AG10803 (cell line): Measurements from ENCODE around the gene INTS14.

ENCODE experiments used
- DNase-seq: peaks from one replicate; pipeline ENCODE4 v3.0.0; 2010; ENCODE audit warnings: low read depth
- H3K4me3 ChIP-seq: 2 replicates; pipeline ENCODE4 v1.5.1; 2011; ENCODE audit warnings: mild to moderate bottlenecking, low read length, control low read depth
- TF ChIP-seq, protein P1 (sequence below): conservative IDR thresholded peaks from 2 replicates; pipeline ENCODE4 v1.5.1; 2011; ENCODE audit warnings: mild to moderate bottlenecking, low read length, control low read depth, inconsistent platforms

The INTS14 gene

DNA sequence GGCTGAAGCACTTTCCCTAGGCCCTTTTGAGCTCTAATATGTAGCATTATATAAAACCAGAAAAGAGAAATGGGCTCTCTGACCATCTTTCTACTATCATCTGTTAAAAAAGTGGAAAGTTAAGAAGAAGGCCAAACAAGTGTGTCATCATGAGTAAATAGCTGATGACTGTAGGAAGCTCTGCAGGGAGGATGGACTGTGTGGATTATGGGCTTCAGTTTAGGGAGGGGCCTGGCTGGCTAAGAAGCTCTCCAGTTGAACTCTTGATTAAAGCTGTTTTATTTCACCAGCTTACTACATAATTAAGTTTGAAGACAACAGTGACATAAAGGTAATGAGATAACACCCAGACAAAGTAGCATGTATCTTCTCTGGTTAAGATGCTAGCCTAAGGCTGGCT lies 30.6 kb downstream of the INTS14 start:
- no peak overlapping the region for H3K4me3 ChIP-seq
- TF ChIP-seq, protein P1, sequence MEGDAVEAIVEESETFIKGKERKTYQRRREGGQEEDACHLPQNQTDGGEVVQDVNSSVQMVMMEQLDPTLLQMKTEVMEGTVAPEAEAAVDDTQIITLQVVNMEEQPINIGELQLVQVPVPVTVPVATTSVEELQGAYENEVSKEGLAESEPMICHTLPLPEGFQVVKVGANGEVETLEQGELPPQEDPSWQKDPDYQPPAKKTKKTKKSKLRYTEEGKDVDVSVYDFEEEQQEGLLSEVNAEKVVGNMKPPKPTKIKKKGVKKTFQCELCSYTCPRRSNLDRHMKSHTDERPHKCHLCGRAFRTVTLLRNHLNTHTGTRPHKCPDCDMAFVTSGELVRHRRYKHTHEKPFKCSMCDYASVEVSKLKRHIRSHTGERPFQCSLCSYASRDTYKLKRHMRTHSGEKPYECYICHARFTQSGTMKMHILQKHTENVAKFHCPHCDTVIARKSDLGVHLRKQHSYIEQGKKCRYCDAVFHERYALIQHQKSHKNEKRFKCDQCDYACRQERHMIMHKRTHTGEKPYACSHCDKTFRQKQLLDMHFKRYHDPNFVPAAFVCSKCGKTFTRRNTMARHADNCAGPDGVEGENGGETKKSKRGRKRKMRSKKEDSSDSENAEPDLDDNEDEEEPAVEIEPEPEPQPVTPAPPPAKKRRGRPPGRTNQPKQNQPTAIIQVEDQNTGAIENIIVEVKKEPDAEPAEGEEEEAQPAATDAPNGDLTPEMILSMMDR, result no peak
- peak; percentile 67 for DNase-seq

DNA sequence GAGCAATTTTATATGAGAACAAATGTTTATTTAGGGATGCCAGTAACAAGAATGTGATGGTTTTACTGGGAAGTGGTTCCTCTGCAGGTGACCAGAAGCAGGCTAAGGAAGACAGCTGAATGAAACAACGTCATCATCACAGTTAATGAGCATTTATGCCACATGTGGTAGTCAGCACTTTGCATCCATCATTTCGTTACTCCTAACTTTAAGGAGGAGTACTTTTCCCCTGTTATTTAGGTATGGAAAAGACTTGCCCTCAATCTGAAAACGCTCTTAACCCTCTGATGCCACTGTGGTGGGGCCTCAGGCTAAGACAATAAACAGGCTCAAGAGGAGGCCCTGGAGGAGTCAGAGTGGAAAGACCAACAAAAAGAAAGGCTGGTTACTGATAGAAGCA lies 31.2 kb downstream of the INTS14 start:
- no peak for DNase-seq
- TF ChIP-seq, protein P1, result no peak
- no peak overlapping the region for H3K4me3 ChIP-seq

DNA sequence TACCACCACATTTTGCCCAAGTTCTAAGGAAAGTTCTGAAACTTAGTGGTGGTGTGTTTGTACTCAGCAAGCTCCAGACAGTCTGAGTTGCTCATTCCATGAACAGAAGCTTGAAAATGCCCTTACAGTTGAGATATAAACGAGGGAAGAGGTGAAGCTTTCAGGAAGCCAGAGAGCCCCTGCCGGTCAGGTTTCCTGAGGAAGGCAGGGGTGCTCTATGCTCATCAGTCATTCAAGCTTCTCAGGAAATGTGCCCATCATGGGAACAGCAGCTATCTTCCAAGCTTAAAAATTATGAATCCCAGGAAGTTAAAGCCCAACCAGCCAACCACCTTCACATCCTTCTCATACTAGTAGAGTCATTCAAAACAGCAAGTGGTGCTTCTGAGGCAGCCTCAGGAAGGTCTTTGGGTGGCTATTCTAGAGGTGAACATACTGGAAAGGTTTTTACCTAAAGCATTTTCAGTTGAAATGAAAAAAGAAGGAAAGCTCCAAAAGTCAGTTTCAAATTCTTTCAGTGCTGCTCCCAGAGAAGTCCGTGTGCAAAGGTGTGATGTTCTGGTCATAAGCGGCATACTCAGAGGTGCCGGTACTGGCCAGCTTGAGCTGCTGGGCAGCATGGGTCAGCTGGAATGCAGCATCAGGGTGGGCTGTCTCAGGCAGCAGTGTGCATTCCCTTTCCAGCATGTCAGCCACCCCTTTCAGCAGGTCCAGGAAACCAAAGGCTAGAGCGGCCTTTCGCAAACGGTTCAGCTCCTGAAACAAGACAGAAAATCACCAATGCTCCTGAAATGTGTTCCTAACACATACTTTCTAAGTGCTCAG lies 31.8 kb downstream of the INTS14 start:
- H3K4me3 ChIP-seq, result no peak overlapping the region
- TF ChIP-seq, protein P1, result no peak
- no peak for DNase-seq

DNA sequence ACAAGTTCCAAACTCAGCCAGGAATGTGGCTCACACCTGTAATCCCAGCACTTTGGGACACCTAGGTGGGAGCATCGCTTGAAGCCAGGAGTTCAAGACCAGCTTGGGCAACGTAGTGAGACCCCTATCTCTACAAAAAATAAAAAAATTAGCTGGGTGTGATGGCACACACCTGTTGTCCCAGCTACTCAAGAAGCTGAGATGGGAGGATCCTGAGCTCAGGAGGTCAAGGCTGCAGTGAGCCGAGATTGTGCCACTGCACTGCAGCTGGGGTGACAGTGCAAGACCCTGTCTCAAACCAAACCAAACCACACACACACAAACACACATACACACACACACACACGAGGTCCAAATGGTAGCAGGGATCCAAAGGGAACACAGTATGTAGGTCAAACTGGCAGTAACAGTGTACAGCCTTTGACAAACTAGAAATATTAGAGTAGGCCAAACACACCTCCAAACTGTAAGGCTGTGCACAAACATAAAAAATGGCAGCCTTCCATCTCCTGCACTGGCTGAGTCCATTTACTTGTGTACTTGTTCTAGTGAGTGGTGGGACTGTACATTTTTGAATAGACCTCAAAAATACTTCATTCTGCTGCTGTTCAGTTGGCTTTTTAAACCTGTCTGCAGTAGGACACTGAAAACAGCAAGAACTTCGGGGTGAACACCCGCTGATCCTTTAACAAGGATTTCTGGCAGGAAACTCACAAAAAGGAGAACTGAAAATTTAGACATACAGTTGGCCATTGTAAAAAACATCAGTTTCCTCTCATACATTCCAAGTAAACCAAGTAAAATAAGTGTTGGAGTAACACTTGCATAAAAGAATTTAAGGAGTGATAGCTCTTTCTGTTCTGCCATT lies 33.6 kb downstream of the INTS14 start:
- peak; percentile 16 for DNase-seq
- TF ChIP-seq, protein P1, result no peak
- no peak overlapping the region for H3K4me3 ChIP-seq

DNA sequence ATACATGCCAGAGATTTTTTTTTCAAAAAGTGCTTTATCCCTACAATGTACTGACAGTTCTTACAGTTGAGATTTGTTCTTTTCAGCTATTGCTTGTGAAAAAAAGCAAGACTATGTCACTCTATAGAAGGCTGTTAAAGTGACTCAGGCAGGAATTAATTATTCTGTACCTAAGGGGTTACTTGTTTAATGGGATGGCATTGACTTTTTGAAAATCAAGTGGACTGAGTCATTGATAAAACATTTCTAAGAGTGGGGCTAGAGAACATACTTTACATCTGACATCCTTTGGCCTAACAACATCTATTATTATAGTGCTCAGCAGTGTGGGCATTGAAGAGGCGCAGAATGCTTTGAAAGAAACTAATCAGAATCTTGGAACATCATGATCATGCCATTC lies 34.3 kb downstream of the INTS14 start:
- TF ChIP-seq, protein P1, result no peak
- DNase-seq, result peak; percentile 53

DNA sequence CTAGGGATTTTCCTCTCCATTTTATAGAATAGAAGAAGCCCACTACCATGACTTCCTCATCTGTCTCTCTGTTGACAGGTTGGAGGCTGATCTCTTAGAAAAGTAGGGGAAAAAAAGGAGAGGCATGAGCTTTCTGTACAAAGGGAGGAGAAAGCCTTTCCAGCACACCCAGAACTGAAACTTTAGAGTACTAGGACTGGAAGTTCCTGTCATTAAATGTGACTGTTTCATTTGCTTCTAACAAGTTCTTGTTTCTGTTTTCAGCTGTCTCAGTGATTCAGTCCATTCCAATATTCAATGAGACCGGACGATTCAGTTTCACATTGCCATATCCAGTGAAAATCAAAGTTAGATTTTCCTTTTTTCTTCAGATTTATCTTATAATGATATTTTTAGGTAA lies 39.0 kb downstream of the INTS14 start:
- TF ChIP-seq, protein P1, result no peak
- DNase-seq, result no peak
- no peak overlapping the region for H3K4me3 ChIP-seq

More for the DNA sequence above, 34.3 kb downstream of the INTS14 start:
- H3K4me3 ChIP-seq, result no peak overlapping the region
